ENCODE data around the gene MYT1. TPM values are rescaled to one million over a fixed set of nuclear protein-coding genes. Genes with fewer than 3 reads are reported as not detected.

Gene MYT1
- total and polyA plus RNA-seq, 2 of the 13 experiments (the other 11 are each of a cell fraction or from before 2014, with no cell fraction given), result 0.58 to 2.5 TPM

- no peak for TF ChIP-seq FOXA1 (IDR thresholded peaks at IDR 0.05)
- no peak for TF ChIP-seq FOXA1 (CRISPR knock-in tag; IDR thresholded peaks at IDR 0.05)
- TF ChIP-seq ZZZ3 (CRISPR knock-in tag; IDR thresholded peaks at IDR 0.05; ENCODE audit: borderline replicate concordance), result no peak
- TF ChIP-seq RFXAP (CRISPR knock-in tag; IDR thresholded peaks at IDR 0.05; ENCODE audit: borderline replicate concordance), result no peak
- TF ChIP-seq ZBTB3 (CRISPR knock-in tag; IDR thresholded peaks at IDR 0.05; ENCODE audit: borderline replicate concordance, low read depth), result no peak
- TF ChIP-seq MAZ (IDR thresholded peaks at IDR 0.05; ENCODE audit: borderline replicate concordance, low read depth, low read length), result no peak
- TF ChIP-seq MAZ (CRISPR knock-in tag; IDR thresholded peaks at IDR 0.05; ENCODE audit: low read depth), result 0 out of 2 replicates have a peak, but pooled peaks have one; percentile 55
- no peak for TF ChIP-seq ZNF18 (CRISPR knock-in tag; IDR thresholded peaks at IDR 0.05; ENCODE audit: insufficient replicate concordance)
- TF ChIP-seq ZBTB37 (CRISPR knock-in tag; IDR thresholded peaks at IDR 0.05), result no peak
- no peak for TF ChIP-seq ZBTB14 (CRISPR knock-in tag; IDR thresholded peaks at IDR 0.05)
- TF ChIP-seq GABPB1 (CRISPR knock-in tag; IDR thresholded peaks at IDR 0.05), result no peak
- no peak for TF ChIP-seq ZNF260 (CRISPR knock-in tag; IDR thresholded peaks at IDR 0.05; ENCODE audit: borderline replicate concordance, low read depth)
- no peak for TF ChIP-seq HDAC2 (CRISPR knock-in tag; IDR thresholded peaks at IDR 0.05)
- TF ChIP-seq TP53 (CRISPR knock-in tag; conservative IDR thresholded peaks at IDR 0.05), result 0 out of 2 replicates have a peak, but pooled peaks have one; percentile 54
- no peak for TF ChIP-seq NBN (conservative IDR thresholded peaks at IDR 0.05)
- no peak for TF ChIP-seq REST (IDR thresholded peaks at IDR 0.05; ENCODE audit: borderline replicate concordance in 1 of 2, low read depth in 1 of 2, low read length in 2 of 2)
- TF ChIP-seq GLMP (CRISPR knock-in tag; IDR thresholded peaks at IDR 0.05; ENCODE audit: borderline replicate concordance), result no peak
- TF ChIP-seq E2F2 (CRISPR knock-in tag; IDR thresholded peaks at IDR 0.05; ENCODE audit: borderline replicate concordance), result no peak; the same call in 1 of the 2 replicates
These were observed 48.5 kb downstream of the MYT1 start (continued) for GRCh38 chr20:64212755-64213154.

All from HepG2 (cell line).